PC-9 (cell line): ENCODE measurements around the gene NELL2.

Experiments used
- EZH2 ChIP-seq: fragments of 200-600 bp; sonication (generic); IDR thresholded peaks from 2 replicates; pipeline ENCODE4 v1.8.0; 2017; ENCODE audit warnings: antibody characterized with exemption, low read depth
- TF ChIP-seq, protein P1 (sequence below): fragments of 200-600 bp; sonication (generic); conservative IDR thresholded peaks from 2 replicates; pipeline ENCODE4 v1.6.1; 2017; ENCODE audit warnings: mixed run types, antibody characterized with exemption, mild to moderate bottlenecking, moderate library complexity

GRCh38 chr12:44858226-44858855 is 17.8 kb downstream of the NELL2 start:
- TF ChIP-seq, protein P1, sequence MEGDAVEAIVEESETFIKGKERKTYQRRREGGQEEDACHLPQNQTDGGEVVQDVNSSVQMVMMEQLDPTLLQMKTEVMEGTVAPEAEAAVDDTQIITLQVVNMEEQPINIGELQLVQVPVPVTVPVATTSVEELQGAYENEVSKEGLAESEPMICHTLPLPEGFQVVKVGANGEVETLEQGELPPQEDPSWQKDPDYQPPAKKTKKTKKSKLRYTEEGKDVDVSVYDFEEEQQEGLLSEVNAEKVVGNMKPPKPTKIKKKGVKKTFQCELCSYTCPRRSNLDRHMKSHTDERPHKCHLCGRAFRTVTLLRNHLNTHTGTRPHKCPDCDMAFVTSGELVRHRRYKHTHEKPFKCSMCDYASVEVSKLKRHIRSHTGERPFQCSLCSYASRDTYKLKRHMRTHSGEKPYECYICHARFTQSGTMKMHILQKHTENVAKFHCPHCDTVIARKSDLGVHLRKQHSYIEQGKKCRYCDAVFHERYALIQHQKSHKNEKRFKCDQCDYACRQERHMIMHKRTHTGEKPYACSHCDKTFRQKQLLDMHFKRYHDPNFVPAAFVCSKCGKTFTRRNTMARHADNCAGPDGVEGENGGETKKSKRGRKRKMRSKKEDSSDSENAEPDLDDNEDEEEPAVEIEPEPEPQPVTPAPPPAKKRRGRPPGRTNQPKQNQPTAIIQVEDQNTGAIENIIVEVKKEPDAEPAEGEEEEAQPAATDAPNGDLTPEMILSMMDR: no peak
- no peak for TF ChIP-seq EZH2
